Adrenal gland (tissue), 5 donors: ENCODE data around the gene KDSR.

ENCODE experiments used
- CTCF ChIP-seq, 6 experiments: fragments of 450-650 bp in 4 of 6; fragments of 200-600 bp in 2 of 6; sonication (generic) in 1 of 6; IDR thresholded peaks; 1 replicate in 5 of 6; 2 replicates in 1 of 6; pipeline versions ENCODE4 v1.5.1 to v1.8.0; 2016 to 2021; ENCODE audit warnings: antibody characterized with exemption in 6 of 6, mild to moderate bottlenecking in 2 of 6, moderate library complexity in 1 of 6
- POLR2A ChIP-seq, 2 donors: fragments of 450-650 bp; IDR thresholded peaks; one replicate each; pipeline ENCODE4 v1.6.1; 2017; ENCODE audit warnings: antibody characterized with exemption in 2 of 2, mild to moderate bottlenecking in 2 of 2, moderate library complexity in 1 of 2
- donor health status: DM: no; HTN: no; CAD: no.

GRCh38 chr18:63344263-63344662 lies 22.7 kb downstream of the KDSR start:
- TF ChIP-seq POLR2A (IDR thresholded peaks at IDR 0.05), result no peak
- TF ChIP-seq CTCF (IDR thresholded peaks at IDR 0.05), result no peak
